GM21390 (cell line): Measurements from ENCODE around the gene NDUFS1.

Experiments
- ATAC-seq: cut with Tn5 transposase; IDR thresholded peaks from one replicate; pipeline ENCODE4 v1.9.1; 2021; ENCODE audit not compliant: unreplicated experiment

The NDUFS1 gene

GRCh38 chr2:206069417-206069816 lies 89.8 kb downstream of the NDUFS1 start:
- no peak for ATAC-seq

- no peak for ATAC-seq
These were observed 91.0 kb downstream of the NDUFS1 start for GRCh38 chr2:206068207-206068606.
